Caco-2 (cell line): ENCODE measurements around the gene FDXACB1. TPM values are rescaled to one million over a fixed set of nuclear protein-coding genes. Genes with fewer than 3 reads are reported as not detected.
A peak's percentile ranks its signal among the peaks of the same experiment; 100 is the strongest.

Experiments
- Bru-seq: library from RNA; stranded (reverse); fragments of 400-500 nt; gene quantifications from one replicate; lab custom pipeline; 2021; lab: Mats Ljungman, UMichigan
- BruChase-seq, 2 experiments: library from RNA; stranded (reverse); fragments of 400-500 nt; gene quantifications; one replicate each; lab custom pipeline; 2021; lab: Mats Ljungman, UMichigan
- BruUV-seq: library from RNA; stranded (reverse); fragments of 400-500 nt; replicated peaks from 2 replicates; lab custom pipeline; 2021; lab: Mats Ljungman, UMichigan
- CTCF ChIA-PET: fragments of 300-600 bp; sonication (Branson Sonifier 250); formaldehyde crosslinking; loops from one replicate; lab custom pipeline; 2022; ENCODE audit warnings: antibody characterized with exemption; lab: Charles Lee
- POLR2A ChIA-PET: fragments of 300-600 bp; sonication (Branson Sonifier 250); formaldehyde crosslinking; loops from one replicate; lab custom pipeline; 2022; ENCODE audit warnings: antibody characterized with exemption; lab: Charles Lee
- DNase-seq, 2 experiments: peaks; one replicate each; pipeline versions ENCODE4 v3.0.0 to v3.0.0-alpha.2; 2020 to 2022
- H3K27me3 ChIP-seq: replicated peaks from 2 replicates; pipeline ENCODE4 v1.6.0; 2011; ENCODE audit warnings: low read length; ENCODE audit not compliant: control insufficient read depth, insufficient read depth
- H3K36me3 ChIP-seq: 2 replicates; pipeline ENCODE4 v1.5.1; 2011; ENCODE audit warnings: low read length; ENCODE audit not compliant: control insufficient read depth, insufficient read depth
- H3K4me1 ChIP-seq: fragments of 250-450 bp; sonication (Bioruptor Pico); 2 replicates; pipeline ENCODE4 v1.5.1; 2020; ENCODE audit warnings: mild to moderate bottlenecking
- H3K4me3 ChIP-seq: 2 replicates; pipeline ENCODE4 v1.5.1; 2011; ENCODE audit warnings: low read depth, mild to moderate bottlenecking, control low read depth, low read length
- H3K9me3 ChIP-seq: fragments of 250-450 bp; sonication (Bioruptor Pico); 2 replicates; pipeline ENCODE4 v1.5.1; 2020; ENCODE audit warnings: mild to moderate bottlenecking, moderate library complexity
- H3K27ac Mint-ChIP-seq: one replicate; pipeline ENCODE4 v1.8.0; 2022; ENCODE audit warnings: mixed read lengths; ENCODE audit not compliant: unreplicated experiment
- H3K27me3 Mint-ChIP-seq: one replicate; pipeline ENCODE4 v1.8.0; 2022; ENCODE audit warnings: mixed read lengths; ENCODE audit not compliant: insufficient read depth, unreplicated experiment
- H3K36me3 Mint-ChIP-seq: one replicate; pipeline ENCODE4 v1.8.0; 2022; ENCODE audit warnings: mild to moderate bottlenecking, mixed read lengths; ENCODE audit not compliant: insufficient read depth, unreplicated experiment
- H3K4me1 Mint-ChIP-seq: one replicate; pipeline ENCODE4 v1.8.0; 2022; ENCODE audit warnings: low read depth, mixed read lengths; ENCODE audit not compliant: unreplicated experiment
- H3K4me3 Mint-ChIP-seq: one replicate; pipeline ENCODE4 v1.8.0; 2022; ENCODE audit warnings: mild to moderate bottlenecking, moderate library complexity, mixed read lengths; ENCODE audit not compliant: unreplicated experiment
- H3K9me3 Mint-ChIP-seq: one replicate; pipeline ENCODE4 v1.8.0; 2022; ENCODE audit warnings: mixed read lengths; ENCODE audit not compliant: unreplicated experiment
- intact Hi-C: fragments of 100-400 bp; cut with micrococcal nuclease; formaldehyde crosslinking; loops from one replicate; pipeline ENCODE4 v1.10.0; 2022; ENCODE audit not compliant: unreplicated experiment
- long read RNA-seq: library from polyadenylated mRNA; stranded (forward); transcript quantifications from one replicate; pipeline ENCODE4 v2.0.0, GENCODE V29; 2022
- total RNA-seq: library from RNA; stranded (reverse); gene quantifications from 2 replicates; pipeline ENCODE4 v1.2.3, GENCODE V29; 2022
- TF ChIP-seq, protein P1 (sequence below), 2 experiments: fragments of 200-600 bp in 1 of 2; IDR thresholded peaks; 1 replicate in 1 of 2; 2 replicates in 1 of 2; pipeline versions ENCODE4 v1.5.1 to v1.8.0; 2011 to 2022; ENCODE audit warnings: antibody characterized with exemption in 1 of 2, control low read depth in 1 of 2, inconsistent platforms in 1 of 2, low read depth in 1 of 2, low read length in 1 of 2, mild to moderate bottlenecking in 1 of 2, moderate library complexity in 1 of 2; ENCODE audit not compliant: insufficient read depth in 1 of 2, severe bottlenecking in 1 of 2, unreplicated experiment in 1 of 2

The FDXACB1 gene, protein sequence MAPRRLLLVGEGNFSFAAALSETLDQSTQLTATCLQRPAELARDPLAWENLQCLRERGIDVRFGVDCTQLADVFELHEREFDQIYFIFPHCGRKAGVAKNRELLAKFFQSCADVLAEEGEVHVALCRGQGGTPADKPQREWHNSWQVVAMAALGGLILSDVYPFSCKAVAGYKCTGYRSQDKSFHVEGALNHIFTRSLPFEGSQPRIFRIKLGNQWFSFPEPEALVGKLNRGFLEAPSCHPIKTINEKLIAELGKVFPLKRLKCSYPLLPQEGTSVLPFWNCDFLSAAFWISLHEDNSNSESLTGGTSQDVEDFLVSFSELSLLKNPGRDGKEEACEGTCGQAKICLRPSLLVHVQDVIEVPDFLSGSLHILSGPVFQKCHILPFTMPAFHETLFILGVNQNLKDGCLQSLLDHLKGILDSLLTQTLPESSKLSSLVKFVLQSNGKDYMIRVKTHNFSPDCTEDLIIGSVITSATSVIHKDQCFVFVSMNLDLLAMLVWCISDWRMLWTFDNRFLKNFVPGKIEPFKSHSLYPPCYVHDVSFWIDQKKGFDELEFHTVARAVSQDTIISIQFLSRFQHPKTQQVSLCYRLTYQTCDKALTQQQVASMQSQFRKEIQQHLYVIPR
- 4.3 and 4.7 TPM in 2 replicates for total RNA-seq
- Bru-seq, nascent RNA: percentile 63 among the genes with signal in this experiment
- percentile 84 among the genes with signal in this experiment for BruChase-seq, experiment 1, labeled RNA remaining after a 2-hour chase
- BruChase-seq, experiment 2, labeled RNA remaining after a 6-hour chase: percentile 69 among the genes with signal in this experiment
- long read RNA-seq, transcript FDXACB1-203 (4 exons, 2,206 nt): major isoform, 5 of 12 reads
- long read RNA-seq, partial matches to known transcripts: 2 of 12 reads
- long read RNA-seq, other reads (novel, unspliced or antisense): 1 of 12 reads

DNA sequence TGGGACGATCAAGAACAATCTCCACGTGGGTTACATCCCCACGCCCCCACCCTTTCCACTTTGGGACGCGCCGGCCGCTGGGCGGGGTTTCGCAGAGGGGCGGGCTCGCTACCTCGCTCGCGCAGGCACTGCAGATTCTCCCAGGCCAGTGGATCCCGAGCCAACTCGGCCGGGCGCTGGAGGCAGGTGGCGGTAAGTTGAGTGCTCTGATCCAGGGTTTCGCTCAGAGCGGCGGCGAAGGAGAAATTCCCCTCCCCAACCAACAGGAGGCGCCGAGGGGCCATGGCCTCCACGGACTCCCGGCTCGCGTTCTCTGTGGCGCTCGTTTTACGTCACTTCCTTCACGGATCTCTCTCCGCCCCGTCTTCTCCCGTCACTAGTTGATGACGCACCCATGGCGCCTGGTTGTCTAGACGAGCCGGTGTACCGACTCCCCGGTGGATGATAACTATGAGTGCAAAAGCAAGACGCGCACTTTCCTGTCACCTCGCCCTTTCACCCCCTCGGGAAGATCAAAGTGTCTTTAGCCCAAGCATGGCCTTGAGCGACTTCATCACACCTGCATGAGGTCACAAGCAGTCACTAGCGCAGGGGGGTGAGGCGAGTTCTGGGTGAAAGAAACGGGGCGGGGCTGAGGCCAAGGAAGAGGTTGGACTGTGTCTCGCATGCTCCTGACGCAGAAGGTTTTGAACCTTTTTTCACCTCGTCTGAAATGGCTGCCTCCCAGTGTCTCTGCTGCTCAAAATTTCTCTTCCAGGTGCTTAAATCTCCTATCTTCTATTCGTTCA lies at the start of gene FDXACB1, which contains the start of gene CFAP68:
Gene FDXACB1 (minus strand): TSS at position 317 of the 788 bp plus-strand sequence. CDS start 33 bp downstream, at position 284.
Gene CFAP68 (plus strand): TSS at position 693 of the 788 bp plus-strand sequence. CDS start 20 bp downstream, at position 713.
- peak within 1 kb of the TSS; percentile 97 for H3K27ac Mint-ChIP-seq
- H3K4me3 Mint-ChIP-seq: peak within 1 kb of the TSS; percentile 86
- intact Hi-C loops: loop anchor here (1.0 to 2.0 kb wide), 9 partner anchors 8 to 207 kb away; partner anchors contain the start of genes ALG9, C11orf52, DLAT and NKAPD1
- TF ChIP-seq, protein P1, sequence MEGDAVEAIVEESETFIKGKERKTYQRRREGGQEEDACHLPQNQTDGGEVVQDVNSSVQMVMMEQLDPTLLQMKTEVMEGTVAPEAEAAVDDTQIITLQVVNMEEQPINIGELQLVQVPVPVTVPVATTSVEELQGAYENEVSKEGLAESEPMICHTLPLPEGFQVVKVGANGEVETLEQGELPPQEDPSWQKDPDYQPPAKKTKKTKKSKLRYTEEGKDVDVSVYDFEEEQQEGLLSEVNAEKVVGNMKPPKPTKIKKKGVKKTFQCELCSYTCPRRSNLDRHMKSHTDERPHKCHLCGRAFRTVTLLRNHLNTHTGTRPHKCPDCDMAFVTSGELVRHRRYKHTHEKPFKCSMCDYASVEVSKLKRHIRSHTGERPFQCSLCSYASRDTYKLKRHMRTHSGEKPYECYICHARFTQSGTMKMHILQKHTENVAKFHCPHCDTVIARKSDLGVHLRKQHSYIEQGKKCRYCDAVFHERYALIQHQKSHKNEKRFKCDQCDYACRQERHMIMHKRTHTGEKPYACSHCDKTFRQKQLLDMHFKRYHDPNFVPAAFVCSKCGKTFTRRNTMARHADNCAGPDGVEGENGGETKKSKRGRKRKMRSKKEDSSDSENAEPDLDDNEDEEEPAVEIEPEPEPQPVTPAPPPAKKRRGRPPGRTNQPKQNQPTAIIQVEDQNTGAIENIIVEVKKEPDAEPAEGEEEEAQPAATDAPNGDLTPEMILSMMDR (IDR thresholded peaks at IDR 0.05; ENCODE audit: insufficient read depth in 1 of 2, low read depth in 1 of 2, low read length in 1 of 2, severe bottlenecking in 1 of 2, unreplicated experiment in 1 of 2): peak; percentile 99
- H3K36me3 Mint-ChIP-seq: peaks cover 13% of the 10 kb centered on the region
- no TSS peak for BruUV-seq
- H3K27me3 Mint-ChIP-seq: no peaks in the 10 kb centered on the region
- peaks cover 8% of the 10 kb centered on the region for H3K4me1 Mint-ChIP-seq
- peak; percentile 100 for DNase-seq
- Histone ChIP-seq H3K4me1 (peaks cover 6% of the 10 kb centered on the region; the same call in 1 of the 2 replicates), H3K9me3 (no peaks in the 10 kb centered on the region), H3K36me3 (no peaks in the 10 kb centered on the region), H3K27me3 (no peaks in the 10 kb centered on the region), H3K4me3 (peak within 1 kb of the TSS; percentile 51)
- ChIA-PET CTCF (interaction anchor here (0.8 to 1.8 kb wide), 7 partner anchors 33 to 145 kb away, joined by 3 to 27 read pairs (median 4); partner anchors contain the start of genes C11orf52 and CRYAB), POLR2A (interaction anchor here (1.2 to 1.3 kb wide), 2 partner anchors 40 to 48 kb away, joined by 3 to 5 read pairs; partner anchors contain the start of gene C11orf52)
- no peaks in the 10 kb centered on the region for H3K9me3 Mint-ChIP-seq

DNA sequence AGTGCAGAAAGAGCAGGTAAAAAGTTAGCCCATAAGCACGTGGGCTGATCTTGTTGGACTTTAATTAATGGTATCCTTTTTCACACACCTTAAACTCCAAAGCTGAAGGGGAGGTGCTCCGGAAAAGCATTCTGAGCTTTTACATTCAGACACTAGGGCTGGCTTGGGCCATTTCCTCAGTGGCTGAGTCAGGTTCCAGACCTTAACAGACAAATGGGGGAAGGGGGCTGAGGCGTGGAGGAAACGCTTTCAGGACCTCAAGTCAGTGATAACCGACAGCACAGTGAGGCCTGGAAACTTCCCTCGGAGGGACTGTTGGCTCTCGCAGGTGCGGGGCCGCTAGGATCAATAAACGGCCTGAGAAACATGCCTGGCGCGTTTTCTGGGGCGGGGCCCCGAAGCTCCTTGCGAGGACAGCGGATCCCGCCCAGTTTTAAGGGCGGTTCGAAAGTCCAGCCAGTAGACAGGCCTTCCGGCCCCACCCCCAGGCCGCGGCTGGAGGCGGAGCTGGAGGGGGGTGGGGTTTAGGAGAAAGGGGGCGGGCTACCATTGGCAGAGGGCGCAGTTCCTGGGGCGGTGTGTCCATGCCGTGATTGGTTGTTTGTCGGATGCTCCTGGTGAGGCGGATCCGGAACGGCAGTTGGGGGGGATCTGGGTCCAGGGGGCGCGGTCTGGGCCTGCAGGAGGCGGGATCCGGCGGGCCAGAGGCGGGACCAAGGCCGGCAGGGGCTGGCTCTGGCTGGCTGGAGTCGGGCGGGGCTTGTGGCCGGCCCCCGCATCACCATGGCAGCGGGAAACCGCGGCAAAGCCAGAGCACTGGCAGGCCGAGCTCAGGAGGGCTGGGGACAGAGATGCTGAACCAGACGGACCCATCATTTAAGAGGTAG lies 47.8 kb upstream of the FDXACB1 start:
- Mint-ChIP-seq H3K36me3 (peaks cover 14% of the 10 kb centered on the region), H3K9me3 (no peaks in the 10 kb centered on the region), H3K27ac (peak overlapping the region; percentile 96), H3K4me1 (peaks cover 39% of the 10 kb centered on the region), H3K4me3 (peak overlapping the region; percentile 78), H3K27me3 (no peaks in the 10 kb centered on the region)
- TF ChIP-seq, protein P1 (IDR thresholded peaks at IDR 0.05; ENCODE audit: insufficient read depth in 1 of 2, low read depth in 1 of 2, low read length in 1 of 2, severe bottlenecking in 1 of 2, unreplicated experiment in 1 of 2): no peak
- CTCF ChIA-PET: interaction anchor here (0.6 to 1.9 kb wide), 28 partner anchors 8 to 417 kb away, joined by 3 to 53 read pairs (median 4); partner anchors contain the start of genes ALG9, C11orf52, DIXDC1 and DLAT
- BruUV-seq: no TSS peak
- Histone ChIP-seq H3K36me3 (no peaks in the 10 kb centered on the region; the same call in 1 of the 2 replicates), H3K27me3 (no peaks in the 10 kb centered on the region), H3K4me3 (peak overlapping the region; percentile 30), H3K9me3 (no peaks in the 10 kb centered on the region), H3K4me1 (peaks cover 21% of the 10 kb centered on the region)
- intact Hi-C loops: loop anchor here (1.0 to 5.0 kb wide), 8 partner anchors 8 to 324 kb away; partner anchors contain the start of genes ALG9, C11orf52, CFAP68 and DLAT
- POLR2A ChIA-PET: interaction anchor here (0.6 to 1.9 kb wide), 17 partner anchors 8 to 1516 kb away, joined by 3 to 38 read pairs (median 4); partner anchors contain the start of genes ALG9, C11orf52, CRYAB and DIXDC1
- peak; percentile 99 to 100 for DNase-seq
